HG03280 (cell line): ENCODE results near the gene HMGCL.
"Not testable (repeated sequence)": the region's sequence is repeated elsewhere in the genome, so short reads cannot be mapped to it uniquely, and the experiment has no call there.

Source experiments
- ATAC-seq: cut with Tn5 transposase; IDR thresholded peaks from one replicate; pipeline ENCODE4 v1.9.1; 2021; ENCODE audit warnings: mild to moderate bottlenecking, moderate library complexity; ENCODE audit not compliant: unreplicated experiment

The HMGCL gene

DNA sequence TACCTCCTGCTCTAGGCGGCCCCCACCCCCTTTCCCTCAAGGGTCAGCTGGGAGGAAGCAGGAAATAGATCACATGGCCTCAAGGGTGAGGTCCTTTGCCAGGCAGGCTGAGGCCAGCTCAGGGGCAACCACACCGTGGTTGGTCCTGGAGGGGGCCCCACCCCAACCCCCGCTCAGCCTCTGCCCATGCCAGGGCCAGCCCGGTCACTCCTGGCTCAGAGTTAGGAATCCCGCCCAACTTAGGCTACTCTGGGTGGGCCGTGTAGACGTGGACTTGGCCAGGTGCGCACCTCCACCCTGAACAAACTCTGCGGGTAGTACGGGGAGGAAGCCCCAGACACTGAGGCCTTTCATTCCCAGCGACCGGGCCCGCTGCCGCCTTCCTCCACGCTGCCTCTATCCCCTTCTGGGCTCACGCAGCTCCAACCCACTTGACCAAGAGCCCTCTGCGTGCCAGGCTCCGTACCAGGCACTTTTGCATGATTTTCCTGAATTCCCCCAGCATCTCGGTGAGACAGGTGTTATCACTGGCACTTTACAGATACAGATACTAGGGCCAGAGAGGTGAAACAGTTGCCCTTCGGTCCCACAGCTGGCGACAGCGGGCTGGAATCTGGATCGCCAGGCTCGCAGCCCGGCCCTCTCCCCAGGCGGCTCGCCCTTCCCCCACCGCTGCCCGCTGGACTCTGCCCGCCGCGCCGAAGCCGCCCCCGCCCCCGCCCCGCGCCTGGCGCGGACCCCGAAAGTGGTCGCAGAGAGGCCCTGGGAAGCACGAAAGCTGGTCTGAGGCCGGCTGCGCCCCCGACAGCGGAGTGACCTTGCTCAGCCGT lies 25.4 kb downstream of the HMGCL start:
- ATAC-seq, result peak; percentile 5

DNA sequence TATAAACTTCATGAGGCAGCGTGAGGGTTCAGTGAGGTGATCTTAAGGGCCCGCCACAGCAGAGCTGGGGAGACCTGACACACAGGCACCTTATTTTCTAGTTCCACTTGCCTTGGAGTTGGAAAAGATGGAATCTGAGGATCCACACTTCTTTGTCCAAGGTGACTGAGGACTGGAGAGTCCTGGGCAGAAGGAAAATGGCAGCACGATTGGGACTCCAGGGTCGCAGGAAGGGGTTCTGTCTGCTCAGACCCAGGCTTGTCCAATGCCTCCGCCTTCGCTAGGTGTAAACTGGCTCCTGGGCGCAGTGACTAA lies 26.0 kb downstream of the HMGCL start:
- ATAC-seq, result no peak

DNA sequence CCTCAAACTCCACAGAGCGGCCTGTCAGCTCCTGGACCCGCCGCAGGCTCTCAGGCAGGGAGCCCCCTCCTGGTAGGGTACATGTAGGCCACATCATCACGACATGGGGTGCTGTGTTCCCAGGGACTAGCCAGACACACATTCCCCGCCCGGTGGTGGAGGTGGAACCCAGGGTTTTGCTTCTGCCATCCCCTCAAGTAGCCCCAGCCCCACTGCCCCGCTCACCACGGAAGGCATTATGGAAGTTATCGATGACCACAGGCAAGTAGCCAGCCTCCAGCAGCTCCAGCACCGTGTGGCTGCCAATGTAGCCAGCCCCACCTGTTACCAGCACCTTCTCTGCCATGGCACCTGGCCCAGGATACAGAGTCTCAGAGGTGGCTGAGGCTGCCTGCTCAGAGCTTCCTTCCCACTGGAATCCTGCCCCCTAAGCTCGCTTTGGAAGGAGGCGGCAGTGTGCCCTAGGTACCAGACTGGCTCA lies 26.5 kb downstream of the HMGCL start:
- ATAC-seq, result no peak

DNA sequence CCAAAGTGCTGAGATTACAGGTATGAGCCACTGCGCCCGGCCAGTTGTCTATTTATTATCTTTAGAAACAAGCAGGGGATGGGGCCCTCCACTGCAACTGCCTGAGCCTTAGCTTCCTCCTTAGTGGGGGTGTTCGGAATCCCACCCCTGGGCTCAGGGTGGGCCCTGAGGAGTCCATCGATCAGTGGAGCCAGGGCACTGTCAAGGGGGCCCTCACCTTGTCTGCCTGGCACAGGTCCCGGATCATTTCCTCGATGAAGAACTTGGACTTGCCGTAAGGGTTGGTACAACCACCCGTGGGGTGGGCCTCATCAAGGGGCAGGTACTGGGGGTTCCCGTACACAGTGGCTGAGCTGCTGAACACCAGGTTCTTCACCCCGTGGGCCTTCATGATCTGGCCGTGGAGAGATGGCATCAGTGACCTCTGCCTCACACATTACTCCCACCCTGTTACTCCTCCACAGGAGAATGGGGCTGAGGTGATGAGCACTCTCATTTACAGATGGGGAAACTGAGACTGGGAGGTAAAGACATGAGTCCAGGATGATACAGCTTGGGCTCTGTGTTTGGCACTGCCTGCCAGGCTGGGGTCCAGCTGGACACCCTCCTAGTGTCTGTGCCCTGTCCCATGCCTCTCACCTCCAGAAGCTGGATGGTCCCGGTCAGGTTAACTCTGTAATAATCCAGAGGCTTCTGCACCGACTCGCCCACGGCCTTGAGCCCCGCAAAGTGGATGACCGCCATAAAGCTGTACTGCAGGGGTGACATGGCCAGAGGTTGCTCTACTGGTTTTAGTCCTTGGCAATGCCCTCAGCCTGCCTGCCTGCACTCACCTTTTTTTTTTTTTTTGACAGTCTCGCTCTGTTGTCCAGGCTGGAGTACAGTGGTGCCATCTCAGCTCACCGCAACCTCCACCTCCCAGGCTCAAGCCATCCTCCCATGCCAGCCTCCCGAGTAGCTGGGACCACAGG lies 27.5 kb downstream of the HMGCL start:
- no peak for ATAC-seq

DNA sequence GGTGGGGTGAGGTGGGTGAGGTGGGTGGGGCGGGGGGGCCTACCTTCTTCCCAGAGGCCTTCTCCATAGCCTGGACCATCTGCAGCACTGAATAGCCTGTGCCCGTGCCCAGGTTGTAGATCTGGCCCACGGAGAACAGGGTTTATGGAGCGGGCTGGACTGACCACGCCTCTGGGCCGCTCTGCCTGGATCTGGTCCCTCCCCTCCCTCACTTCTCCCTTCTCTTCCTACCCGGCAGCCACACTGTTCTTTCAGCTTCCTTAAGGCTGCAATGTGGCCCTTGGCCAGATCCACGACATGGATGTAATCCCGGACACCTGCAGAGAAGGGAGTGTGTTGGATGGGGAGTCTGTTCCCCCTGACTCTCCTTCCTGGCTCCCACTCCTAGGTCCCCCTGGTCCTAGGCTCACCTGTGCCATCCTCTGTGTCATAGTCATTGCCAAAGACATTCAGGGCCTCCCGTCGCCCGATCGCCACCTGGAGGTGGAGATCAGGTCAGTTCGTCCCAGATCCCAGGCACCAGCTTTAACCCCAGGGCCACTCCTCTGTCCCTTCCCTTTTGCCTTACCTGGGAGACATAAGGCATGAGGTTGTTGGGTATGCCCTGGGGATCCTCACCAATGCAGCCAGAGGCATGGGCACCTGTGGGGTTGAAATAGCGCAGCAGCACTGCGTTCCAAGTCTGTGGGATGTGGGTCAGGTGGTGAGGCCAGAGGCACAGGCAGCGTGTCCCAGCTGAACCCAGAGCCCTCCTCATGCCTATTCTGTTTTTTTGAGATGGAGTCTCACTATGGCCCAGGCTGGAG lies 28.6 kb downstream of the HMGCL start:
- ATAC-seq, result no peak

DNA sequence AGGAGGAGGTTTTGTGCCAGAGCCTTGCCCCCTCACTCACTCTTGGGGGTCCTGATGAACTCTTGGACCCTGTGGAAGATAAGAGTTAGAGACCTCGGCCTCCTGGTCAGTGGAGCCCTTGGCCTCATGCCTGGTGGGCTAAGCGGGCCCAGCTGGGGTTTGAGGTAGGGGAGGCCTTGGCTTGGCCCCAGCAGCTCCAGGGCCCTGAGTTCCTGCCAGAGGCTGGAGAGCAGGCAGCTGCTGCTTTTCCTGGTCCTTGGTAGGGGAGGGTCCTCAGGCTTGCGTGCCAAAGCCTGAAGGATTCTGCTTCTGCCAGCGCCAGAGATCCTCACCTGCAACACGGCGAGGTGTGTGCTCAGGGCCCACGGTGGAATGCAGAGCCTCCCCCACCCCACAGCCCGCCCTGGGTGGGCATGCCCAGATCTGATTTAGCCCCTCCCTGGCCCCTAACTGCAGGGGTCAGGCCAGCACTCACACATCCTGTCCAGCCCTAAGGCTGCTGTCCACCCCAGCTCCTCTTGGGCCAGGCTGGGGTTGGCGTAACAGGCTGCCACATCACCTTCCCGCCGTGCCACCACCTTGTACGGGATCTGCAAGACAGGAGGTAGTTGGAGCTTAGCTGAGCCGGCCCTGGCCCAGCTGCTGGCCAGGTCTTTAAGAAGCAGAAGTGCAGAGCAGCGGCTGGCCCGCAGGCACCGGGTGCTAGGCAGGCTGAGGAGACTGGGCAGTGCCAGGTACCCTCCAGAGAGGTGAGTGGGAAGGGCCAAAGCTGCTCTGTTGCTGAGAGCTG lies 29.4 kb downstream of the HMGCL start:
- no peak for ATAC-seq

DNA sequence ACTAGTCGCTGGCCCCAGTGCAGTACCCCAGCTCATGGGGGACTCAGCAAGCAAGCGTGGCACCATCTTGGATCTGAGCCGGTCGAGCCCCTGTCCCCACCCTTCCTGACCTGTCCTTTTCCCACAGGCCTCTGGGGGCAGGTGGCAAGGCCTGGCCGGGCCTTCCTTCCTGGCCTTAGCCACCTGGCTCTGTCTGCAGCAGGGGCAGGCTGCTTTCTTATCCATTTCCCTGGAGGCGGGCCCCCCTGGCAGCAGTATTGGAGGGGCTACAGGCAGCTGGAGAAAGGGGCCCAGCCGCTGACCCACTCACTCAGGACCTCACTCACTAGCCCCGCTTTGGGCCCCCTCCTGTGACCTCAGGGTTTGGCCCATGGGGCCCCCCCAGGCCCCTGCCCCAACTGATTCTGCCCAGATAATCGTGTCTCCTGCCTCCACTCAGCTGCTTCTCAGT lies 30.5 kb downstream of the HMGCL start:
- ATAC-seq, result not testable (repeated sequence)

DNA sequence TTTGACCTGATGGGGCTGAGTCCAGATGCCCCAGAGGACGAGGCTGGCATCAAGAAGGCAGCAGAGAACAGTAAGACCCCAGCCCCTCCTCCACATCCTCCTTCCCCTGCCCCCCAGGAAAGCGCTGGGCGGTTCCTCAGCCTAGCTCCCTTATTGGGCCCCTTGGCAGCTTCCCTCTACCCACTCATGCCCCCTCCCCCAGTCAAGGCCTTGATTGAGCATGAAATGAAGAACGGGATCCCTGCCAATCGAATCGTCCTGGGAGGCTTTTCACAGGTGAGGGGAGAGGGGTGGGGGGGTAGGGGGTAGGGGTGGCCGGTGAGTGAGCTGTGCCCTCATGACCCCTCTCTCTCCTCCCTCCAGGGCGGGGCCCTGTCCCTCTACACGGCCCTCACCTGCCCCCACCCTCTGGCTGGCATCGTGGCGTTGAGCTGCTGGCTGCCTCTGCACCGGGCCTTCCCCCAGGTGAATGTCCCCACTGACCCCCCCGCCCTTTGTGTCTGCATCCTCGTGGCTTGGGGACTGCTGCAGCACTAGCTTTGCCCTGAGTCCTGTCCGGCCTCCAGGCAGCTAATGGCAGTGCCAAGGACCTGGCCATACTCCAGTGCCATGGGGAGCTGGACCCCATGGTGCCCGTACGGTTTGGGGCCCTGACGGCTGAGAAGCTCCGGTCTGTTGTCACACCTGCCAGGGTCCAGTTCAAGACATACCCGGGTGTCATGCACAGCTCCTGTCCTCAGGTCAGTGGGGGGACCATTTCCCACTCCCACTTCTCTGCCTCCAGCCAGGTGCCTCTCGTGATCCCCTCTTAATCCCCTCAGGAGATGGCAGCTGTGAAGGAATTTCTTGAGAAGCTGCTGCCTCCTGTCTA lies 31.1 kb downstream of the HMGCL start:
- no peak for ATAC-seq

DNA sequence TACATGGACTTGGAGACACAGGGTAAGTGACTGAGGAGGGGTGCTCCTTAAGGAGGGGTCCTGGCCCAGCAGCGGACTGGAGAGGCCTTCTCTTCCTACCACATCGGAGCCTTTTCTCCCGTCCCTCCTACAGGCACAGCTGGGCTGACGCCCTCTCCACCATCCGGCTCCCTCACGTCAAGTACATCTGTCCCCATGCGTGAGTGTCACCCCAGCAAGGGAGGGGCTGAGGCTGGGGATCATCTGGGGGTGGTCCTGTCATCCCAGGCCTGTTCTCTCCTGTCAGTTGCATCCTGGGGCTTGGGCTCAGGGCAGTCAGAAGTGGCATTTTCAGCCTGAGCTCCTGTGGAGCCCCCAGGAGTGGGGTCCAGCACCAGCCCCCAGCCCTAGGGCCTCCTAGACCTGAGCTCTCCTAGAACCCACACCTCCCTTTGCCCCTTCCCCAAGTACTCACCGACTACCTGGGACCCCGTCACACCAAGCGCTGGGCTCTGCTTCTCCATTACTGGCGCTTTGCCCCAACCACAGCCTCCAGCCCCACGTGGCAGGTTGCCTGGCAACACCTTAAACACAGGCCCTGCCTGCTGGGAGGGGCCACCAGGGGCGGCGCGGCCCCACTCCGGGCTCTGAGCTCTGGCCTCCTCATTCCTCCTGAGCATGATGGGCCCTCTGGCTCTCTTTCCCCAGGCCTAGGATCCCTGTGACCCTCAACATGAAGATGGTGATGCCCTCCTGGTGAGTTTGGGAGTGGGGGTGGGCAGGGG lies 32.0 kb downstream of the HMGCL start:
- ATAC-seq, result no peak

DNA sequence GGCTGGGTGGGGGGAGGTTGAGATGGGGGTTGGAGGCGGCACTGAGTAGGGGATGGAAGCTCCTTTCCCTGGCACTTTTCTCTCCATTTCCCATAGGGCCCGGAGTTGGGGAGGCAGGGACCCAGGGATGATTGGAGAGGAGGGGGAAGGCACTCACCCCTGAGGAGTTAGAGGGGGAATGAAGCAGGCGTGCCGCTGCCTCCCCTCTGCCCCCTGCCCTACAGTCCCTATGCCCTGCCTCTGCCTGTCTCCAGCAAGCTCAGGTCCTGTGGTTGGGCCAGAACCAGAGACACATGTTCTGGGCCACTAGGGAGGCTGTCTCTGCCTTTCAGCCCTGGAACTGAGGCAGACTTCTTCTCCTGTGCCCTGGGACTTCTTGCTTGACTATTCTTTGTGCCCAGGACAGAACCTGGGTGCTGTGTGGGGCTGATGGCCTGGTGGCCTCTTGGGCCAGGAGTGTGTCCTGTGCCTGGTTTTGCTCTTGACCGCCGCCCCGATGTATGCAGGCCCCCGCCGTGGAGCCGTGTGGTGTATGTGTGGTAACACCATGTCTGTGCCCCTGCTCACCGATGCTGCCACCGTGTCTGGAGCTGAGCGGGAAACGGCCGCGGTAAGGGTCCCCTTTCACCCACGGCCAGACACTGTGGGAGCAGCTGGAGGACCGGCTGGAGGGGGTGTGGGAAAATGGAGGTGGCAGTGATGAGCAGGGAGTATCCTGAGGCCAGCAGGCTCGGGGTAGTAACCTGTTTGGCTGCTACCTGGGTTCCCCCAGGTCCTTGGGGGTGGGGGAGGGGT lies 32.9 kb downstream of the HMGCL start:
- ATAC-seq, result no peak

DNA sequence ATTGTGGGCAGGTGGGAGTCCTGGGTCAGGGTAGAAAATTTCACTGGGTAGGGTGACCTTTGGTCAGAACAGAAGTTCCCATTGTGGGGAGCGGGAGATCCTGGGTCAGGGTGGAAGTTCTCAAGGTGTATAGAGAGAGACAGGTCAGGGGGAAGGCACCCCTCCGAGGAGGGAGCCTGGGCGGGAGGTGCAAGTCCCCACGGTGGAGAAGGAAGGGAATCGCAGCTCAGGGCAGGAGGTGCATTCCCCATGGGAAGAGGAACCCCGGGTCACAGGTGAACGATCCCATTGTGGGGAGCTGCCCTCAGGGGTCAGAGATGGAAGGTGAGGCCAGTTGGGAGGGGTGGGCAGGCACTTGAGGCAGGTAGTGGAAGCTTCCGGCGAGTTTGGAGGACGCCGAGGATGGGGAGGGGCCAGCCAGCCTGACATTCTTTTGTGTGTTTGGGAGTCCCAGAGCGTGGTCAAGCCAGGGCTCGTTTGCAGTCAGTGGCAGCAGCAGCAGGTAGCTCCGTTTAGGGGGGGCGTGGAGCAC lies 33.6 kb downstream of the HMGCL start:
- no peak for ATAC-seq

DNA sequence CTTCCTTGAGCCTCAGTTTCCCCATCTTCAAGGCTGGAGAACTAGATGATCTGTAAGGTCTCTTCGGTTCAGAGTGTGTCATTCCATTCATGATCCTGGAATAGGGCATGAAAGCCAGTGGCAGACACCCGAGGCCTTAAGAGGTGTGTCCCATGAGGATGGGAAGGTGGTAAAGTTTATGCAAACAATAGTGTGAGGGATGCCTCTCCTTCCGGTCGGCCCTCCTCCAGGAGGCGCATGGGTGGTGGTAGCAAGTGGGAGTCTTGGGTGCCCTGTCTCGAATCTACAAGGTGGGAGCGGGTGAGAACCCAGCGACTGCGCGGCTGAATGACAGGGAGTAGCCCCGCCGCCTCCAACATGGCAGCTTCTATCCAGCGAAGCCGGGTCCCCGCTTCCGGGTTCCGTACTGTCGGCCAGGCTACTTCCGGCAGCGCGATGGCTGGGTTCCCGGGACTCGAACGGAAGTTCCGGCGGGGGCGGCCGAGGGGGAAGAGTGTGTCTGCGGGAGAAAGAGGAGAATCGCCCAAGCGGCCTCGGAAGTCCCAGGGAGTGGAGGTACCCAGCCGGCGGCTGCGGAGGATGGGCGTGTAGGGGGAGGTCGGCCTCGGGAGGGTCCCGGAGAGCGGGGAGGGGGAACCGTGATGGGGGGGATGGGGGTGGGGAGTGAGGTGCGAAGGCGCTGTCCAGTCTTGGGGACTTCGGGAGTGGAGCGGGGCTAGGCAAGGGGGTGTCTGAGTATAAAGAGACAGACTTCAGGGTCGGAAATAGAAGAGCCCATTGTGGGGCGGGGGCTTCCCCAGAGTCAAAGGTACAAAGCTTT lies 34.3 kb downstream of the HMGCL start, which contains the start of gene LYPLA2:
Gene LYPLA2 (plus strand): TSS at position 450 of the 820 bp plus-strand sequence. CDS start 1,538 bp downstream, outside the sequence.
- ATAC-seq, result peak; percentile 67

DNA sequence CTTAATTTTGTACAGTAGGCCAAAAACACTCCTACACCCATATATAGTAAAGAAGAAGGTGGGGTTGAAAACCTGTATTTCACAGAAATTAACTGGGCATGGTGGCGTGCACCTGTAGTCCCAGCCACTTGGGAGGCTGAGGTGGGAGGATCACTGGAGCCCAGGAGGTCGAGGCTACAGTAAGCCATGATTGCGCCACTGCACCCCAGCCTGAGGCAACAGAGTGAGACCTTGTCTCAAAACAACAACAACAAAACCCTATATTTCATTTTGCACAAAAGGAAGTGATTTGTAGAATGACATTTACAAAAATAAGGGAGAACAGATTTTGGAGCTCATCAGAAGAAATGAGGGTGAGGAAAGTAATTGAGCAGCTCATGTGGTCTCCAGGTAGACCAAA lies 36.5 kb downstream of the HMGCL start:
- no peak for ATAC-seq

DNA sequence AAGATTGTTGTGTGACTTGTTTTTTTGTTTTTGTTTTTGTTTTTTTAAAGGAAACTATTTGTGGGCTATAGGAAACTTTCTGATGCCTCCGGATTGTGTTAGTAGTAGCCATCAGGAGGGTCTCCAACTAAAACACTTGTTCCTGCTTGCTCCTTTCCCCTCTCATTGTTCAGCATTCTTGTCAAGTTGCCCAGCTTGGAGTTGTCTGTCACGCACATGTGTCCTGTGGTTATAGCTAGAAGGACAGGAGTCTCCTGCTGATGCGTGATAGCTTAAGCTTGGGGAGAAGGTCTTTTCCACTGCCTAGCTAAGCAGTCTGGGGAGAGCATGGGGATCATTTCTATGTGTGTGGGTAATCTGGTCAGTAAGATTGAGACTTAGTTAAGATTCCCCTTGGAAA lies 37.5 kb downstream of the HMGCL start:
- ATAC-seq, result no peak

DNA sequence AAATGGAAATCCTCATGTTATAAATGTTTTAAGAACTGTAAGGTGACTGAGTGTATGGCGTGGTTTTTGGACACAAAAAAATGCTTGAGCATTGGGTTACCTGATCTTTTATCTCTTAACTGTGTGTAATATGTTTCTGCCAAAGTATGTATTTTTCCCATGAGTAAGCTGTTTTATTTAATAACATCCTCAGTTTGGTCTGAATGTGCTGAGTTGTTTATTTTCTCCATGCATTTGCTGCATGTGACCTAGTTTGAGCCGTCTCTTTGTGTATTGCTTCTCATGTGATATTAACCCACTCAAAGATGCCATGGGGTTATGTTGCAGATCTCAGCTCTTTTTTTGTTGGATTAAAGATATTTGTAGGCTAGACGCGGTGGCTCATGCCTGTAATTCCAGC lies 40.4 kb downstream of the HMGCL start:
- no peak for ATAC-seq

DNA sequence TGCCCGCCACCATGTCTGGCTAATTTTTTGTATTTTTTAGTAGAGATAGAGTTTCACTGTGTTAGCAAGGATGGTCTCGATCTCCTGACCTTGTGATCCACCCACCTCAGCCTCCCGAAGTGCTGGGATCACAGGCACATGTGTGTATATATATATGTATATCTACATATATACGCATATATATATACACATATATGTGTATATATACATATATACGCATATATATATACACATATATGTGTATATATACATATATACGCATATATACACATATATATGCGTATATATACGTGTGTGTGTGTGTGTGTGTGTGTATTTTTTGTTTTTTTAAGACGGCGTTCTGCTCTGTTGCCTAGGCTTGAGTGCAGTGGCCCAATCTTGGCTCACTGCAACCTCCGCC lies 42.1 kb downstream of the HMGCL start:
- ATAC-seq, result not testable (repeated sequence)
